Pancreas (tissue), 10 donors: ENCODE results near the gene SEC16A. TPM values are rescaled to one million over a fixed set of nuclear protein-coding genes. Genes with fewer than 3 reads are reported as not detected.
"Not testable (repeated sequence)": the region's sequence is repeated elsewhere in the genome, so short reads cannot be mapped to it uniquely, and the experiment has no call there.

ENCODE experiments used
- ATAC-seq, 4 donors: fragments of 200-7000 bp; cut with Tn5 transposase; one replicate each; pipeline versions ENCODE4 v1.8.0 to v1.9.1; 2020; ENCODE audit warnings: mild to moderate bottlenecking in 4 of 4, moderate library complexity in 4 of 4
- DNase-seq, 6 donors: peaks; one replicate each; pipeline ENCODE4 v3.0.0-alpha.2; 2020
- FAIRE-seq: peaks from 2 replicates; lab custom pipeline; 2012; peaks lifted over from hg19 to GRCh38; lab: Jason Lieb, UNC
- H3K27ac ChIP-seq, 4 donors: fragments of 200-600 bp; sonication (generic); 1 replicate in 3 of 4; 2 replicates in 1 of 4; pipeline versions ENCODE4 v1.5.0 to v1.8.0; 2020
- H3K27me3 ChIP-seq, 4 donors: fragments of 200-600 bp; one replicate each; pipeline ENCODE4 v1.8.0; 2021
- H3K36me3 ChIP-seq, 3 donors: fragments of 200-600 bp; sonication (generic) in 1 of 3; one replicate each; pipeline versions ENCODE4 v1.5.0 to v1.8.0; 2020 to 2021
- H3K4me1 ChIP-seq, 3 donors: fragments of 200-600 bp; one replicate each; pipeline ENCODE4 v1.8.0; 2021
- H3K4me3 ChIP-seq, 4 donors: fragments of 200-600 bp; sonication (generic) in 2 of 4; one replicate each; pipeline versions ENCODE4 v1.5.0 to v1.8.0; 2020 to 2021
- H3K9me3 ChIP-seq, 4 donors: fragments of 200-600 bp; one replicate each; pipeline ENCODE4 v1.8.0; 2021
- WGBS, 2 donors: extraction: QIAGEN DNeasy Blood & Tissue Kit; methylation state at CpG; one replicate each; pipeline ENCODE4 v1.1.7; 2013; 5-methylcytosine and 5-hydroxymethylcytosine counted together
- intact Hi-C, 3 donors: fragments of 100-400 bp; cut with DNase I; formaldehyde crosslinking; loops; one replicate each; pipeline versions ENCODE4 v1.11.1 to v1.14.2; 2022
- polyA plus RNA-seq, 2 donors: library from polyadenylated mRNA; stranded (reverse); fragments of 200-250 nt; gene quantifications; one replicate each; pipeline ENCODE4 v1.2.3, GENCODE V29; 2013
- total RNA-seq, 6 donors: library from RNA; stranded (reverse); fragmentation: NEBNext Ultra II Directional in 4 of 6; extraction: Animal tissue kit (Norgen Biotek cat#: 25700) in 4 of 6; gene quantifications; one replicate each; pipeline versions ENCODE4 v1.2.1 to v1.2.4, GENCODE V29; 2021 to 2023
- TF ChIP-seq, protein P1 (sequence below), 4 donors: fragments of 200-600 bp; sonication (generic) in 3 of 4; IDR thresholded peaks; one replicate each; pipeline versions ENCODE4 v1.5.0 to v1.8.0; 2021; ENCODE audit warnings: antibody characterized with exemption in 4 of 4
- donor health status: healthy with polysubstance abuse.
- donor health status: DM: no; HTN: no; CAD: no; lungs with moderate emphysema.
- donor health status: DM: no; HTN: no; CAD: no.
- donor health status: control.
- donor health status: control.
- donor health status: Bipolar disorder and iron deficiency.
- donor health status: DM: yes; HTN: yes; CAD: no.
- donor health status: DM: no; HTN: no; CAD: no.
- donor health status: DM: no; HTN: no; CAD: no.
- donor health status: DM: yes; HTN: yes; CAD: no.

SEC16A gene
- total and polyA plus RNA-seq, 8 donors: 32.1 to 66.9 (median 40.8) TPM

DNA sequence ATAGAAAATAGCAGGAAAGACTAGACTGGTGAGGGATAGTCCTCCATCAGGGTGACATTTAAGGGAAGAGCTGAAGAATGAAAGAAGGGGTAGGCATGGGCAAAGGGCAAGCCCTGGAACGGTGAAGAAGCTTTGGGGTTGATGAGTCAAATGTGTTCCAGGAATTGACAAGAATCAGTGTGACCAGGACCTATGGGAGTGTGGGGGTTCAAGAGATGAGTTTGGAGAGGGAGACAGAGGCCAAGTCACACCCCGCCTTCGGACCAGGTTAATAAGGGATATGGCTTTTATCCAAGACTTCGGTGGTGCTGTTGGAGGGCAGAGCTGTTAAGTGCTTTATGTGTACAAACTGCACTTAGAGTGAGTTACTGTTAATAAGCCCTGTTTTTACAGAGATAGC lies 71.5 kb downstream of the SEC16A start:
- H3K36me3 ChIP-seq: peaks cover 0 to 34% (median 11%) of the 10 kb centered on the region in 3 donors
- no peak overlapping the region for H3K27ac ChIP-seq

DNA sequence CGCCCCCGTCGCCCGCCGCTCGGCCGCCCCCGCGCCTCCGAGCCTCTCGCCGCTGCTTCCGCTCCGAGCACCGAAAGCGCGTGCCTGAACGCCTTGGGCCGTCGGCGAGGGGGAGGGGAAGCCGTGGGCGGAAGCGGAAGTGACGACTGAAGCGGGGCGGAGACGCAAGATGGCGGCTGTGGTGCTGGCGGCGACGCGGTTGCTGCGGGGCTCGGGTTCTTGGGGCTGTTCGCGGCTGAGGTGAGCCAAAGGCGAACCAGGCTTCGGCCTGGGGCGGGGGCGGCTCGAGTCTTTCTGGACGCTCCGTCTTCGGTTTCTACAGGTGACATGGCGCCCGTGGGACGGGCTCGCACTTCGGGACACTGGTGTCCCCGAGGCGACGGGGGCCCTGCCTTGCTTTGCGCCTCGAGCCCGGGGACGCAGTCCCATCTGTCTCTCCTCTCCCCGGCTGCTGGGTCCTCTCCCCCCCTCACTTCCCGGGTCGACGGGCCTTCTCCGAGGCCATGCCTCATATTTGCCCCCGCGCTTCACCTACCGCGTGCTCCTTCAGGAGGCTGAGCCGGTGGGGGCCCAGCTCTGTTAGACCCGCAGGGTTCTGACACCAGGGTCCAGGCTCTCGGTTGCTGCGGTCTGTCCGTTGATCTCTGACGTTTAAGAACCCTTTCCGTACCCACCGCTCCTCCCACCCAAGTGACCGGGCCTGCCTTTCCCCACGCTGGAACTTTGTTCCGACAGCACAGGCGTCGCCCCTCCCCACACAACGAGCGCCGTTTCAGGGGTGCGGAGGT lies 72.1 kb downstream of the SEC16A start, which contains the start of the genes ENTR1 and PMPCA:
TSS of gene ENTR1 (minus strand) at position 115 of the 788 bp plus-strand sequence. CDS start 217 bp downstream, outside the sequence.
TSS of gene PMPCA (plus strand) at position 159 of the 788 bp plus-strand sequence. CDS start at position 170, 11 bp downstream.
- H3K4me1 ChIP-seq: peaks cover 0 to 15% (median 13%) of the 10 kb centered on the region in 3 donors
- peak; percentile 88 to 97 (median 92) for DNase-seq
- intact Hi-C loops: no loop called here
- TF ChIP-seq, protein P1, sequence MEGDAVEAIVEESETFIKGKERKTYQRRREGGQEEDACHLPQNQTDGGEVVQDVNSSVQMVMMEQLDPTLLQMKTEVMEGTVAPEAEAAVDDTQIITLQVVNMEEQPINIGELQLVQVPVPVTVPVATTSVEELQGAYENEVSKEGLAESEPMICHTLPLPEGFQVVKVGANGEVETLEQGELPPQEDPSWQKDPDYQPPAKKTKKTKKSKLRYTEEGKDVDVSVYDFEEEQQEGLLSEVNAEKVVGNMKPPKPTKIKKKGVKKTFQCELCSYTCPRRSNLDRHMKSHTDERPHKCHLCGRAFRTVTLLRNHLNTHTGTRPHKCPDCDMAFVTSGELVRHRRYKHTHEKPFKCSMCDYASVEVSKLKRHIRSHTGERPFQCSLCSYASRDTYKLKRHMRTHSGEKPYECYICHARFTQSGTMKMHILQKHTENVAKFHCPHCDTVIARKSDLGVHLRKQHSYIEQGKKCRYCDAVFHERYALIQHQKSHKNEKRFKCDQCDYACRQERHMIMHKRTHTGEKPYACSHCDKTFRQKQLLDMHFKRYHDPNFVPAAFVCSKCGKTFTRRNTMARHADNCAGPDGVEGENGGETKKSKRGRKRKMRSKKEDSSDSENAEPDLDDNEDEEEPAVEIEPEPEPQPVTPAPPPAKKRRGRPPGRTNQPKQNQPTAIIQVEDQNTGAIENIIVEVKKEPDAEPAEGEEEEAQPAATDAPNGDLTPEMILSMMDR (IDR thresholded peaks at IDR 0.05): no peak
- WGBS, 2 donors: 0 to 1% methylated on average over 74 to 83 of the region's 83 CpGs
- no peaks in the 10 kb centered on the region for H3K9me3 ChIP-seq
- no peak for FAIRE-seq
- peaks cover 0 to 31% (median 11%) of the 10 kb centered on the region in 3 donors for H3K36me3 ChIP-seq
- no peaks in the 10 kb centered on the region for H3K27me3 ChIP-seq
- H3K4me3 ChIP-seq: peak within 1 kb of the TSS; percentile 72 to 97 (median 89)
- ATAC-seq: peak; percentile 91 to 97 (median 96)
- peak within 1 kb of the TSS; percentile 67 to 74 (median 68) for H3K27ac ChIP-seq

More for the DNA sequence above, 71.5 kb downstream of the SEC16A start:
- FAIRE-seq (no peak), ATAC-seq (no peak), DNase-seq (no peak)
- H3K27me3 ChIP-seq: no peaks in the 10 kb centered on the region
- H3K4me1 ChIP-seq: peaks cover 0 to 15% (median 13%) of the 10 kb centered on the region in 3 donors
- H3K4me3 ChIP-seq: peak overlapping the region; percentile 72 to 97 (median 89)
- TF ChIP-seq, protein P1 (IDR thresholded peaks at IDR 0.05): no peak
- 27 to 29% methylated on average over 4 of the region's 4 CpGs for WGBS, 2 donors
- H3K9me3 ChIP-seq: no peaks in the 10 kb centered on the region
- intact Hi-C loops: no loop called here

DNA sequence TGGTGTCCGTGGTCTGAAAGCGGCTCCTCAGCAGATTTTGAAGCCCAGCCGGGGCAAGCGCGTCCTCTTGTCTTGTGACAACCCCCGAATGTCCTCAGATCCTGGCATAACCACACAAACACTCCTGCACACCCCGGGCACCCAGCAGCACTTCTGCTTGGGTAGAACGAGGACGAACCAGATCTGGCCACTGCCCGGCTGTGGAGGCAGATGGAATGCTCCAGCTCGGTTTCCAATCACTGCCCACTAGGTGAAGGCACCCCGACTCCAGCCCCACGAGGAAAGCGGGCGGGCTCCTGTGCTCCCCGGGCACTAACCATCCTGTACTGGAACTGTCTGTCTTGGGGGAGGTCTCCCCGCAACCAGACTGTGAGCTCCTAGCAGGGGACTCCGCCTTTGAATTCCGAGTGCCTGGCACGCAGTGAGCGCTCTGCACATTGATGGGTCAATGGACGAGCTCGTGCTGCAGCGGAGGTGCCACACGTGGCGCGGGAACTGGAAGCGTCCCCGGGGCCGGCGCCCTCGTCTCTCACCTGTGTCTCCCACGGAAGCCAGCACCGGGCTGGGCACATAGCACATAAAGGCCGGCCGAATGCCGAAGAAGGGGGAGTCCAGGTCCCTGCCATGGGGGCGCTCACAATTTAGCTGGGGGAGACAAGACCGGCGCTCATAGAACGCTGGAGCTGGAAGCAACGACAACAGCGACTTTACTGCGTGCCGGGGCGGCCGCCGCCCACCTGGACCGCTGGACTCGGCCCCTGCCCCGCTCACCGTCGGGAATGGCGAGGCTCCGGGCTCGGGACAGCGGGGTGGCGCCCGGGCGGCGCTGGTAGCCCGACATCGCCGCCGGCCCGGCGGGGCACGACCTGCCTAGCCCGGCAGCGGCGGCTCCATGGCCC lies 73.0 kb downstream of the SEC16A start:
- H3K27me3 ChIP-seq: no peaks in the 10 kb centered on the region
- WGBS, 2 donors: 9 to 11% methylated on average over 51 to 71 of the region's 71 CpGs
- H3K4me1 ChIP-seq: peaks cover 0 to 15% (median 13%) of the 10 kb centered on the region in 3 donors
- H3K4me3 ChIP-seq: peak overlapping the region; percentile 55 to 97 (median 76)
- H3K27ac ChIP-seq: peak overlapping the region in 2 of 4 donors; percentile 28 to 51
- DNase-seq (peak in 4 of 6 donors; percentile 29 to 78 (median 60)), ATAC-seq (peak; percentile 25 to 49 (median 39)), FAIRE-seq (no peak)
- TF ChIP-seq, protein P1 (IDR thresholded peaks at IDR 0.05): no peak
- intact Hi-C loops: no loop called here
- H3K36me3 ChIP-seq: peaks cover 0 to 30% (median 11%) of the 10 kb centered on the region in 3 donors
- H3K9me3 ChIP-seq: no peaks in the 10 kb centered on the region

- H3K4me1 ChIP-seq: peaks cover 0 to 15% (median 13%) of the 10 kb centered on the region in 3 donors
- intact Hi-C loops: no loop called here
- no peak for FAIRE-seq
- H3K27me3 ChIP-seq: no peaks in the 10 kb centered on the region
- no peak overlapping the region for H3K27ac ChIP-seq
- no peak for DNase-seq
- peaks cover 0 to 19% (median 6%) of the 10 kb centered on the region in 3 donors for H3K36me3 ChIP-seq
- TF ChIP-seq, protein P1 (IDR thresholded peaks at IDR 0.05): no peak
- WGBS, 2 donors: 87 to 90% methylated on average over 7 of the region's 7 CpGs
- no peak overlapping the region for H3K4me3 ChIP-seq
- no peaks in the 10 kb centered on the region for H3K9me3 ChIP-seq
- no peak for ATAC-seq
Measured at GRCh38 chr9:136407911-136408310, 74.9 kb downstream of the SEC16A start.

DNA sequence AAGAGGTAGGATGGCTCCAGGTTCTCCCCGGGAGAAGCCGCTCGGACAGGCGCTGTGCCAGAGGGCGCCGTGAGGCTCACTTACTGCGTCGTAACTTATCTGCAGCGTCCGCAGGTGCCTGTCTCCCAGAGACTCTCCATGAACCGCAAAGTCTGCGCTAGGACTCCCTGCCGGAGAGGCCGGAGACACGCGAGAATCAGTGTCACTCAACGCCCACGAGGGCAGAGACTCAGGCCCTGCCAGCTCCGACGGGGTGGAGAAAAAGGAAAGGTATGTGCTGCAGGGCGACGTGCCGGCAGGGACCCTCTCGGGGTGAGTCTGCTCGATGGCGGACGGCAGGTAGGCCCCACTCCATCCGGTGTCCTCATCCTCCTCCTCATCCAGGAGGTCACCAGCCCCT lies 75.8 kb downstream of the SEC16A start:
- H3K27ac ChIP-seq, H3K4me3 ChIP-seq, intact Hi-C loops, H3K27me3 ChIP-seq, ATAC-seq, H3K9me3 ChIP-seq, FAIRE-seq: not testable (repeated sequence)
- DNase-seq: peak in 2 of 6 donors; percentile 35 to 55
- Histone ChIP-seq H3K4me1 (peaks cover 0 to 15% (median 13%) of the 10 kb centered on the region in 3 donors), H3K36me3 (peaks cover 0 to 19% (median 6%) of the 10 kb centered on the region in 3 donors)
- WGBS, 2 donors: 89 to 92% methylated on average over 28 of the region's 28 CpGs

- intact Hi-C loops, H3K4me3 ChIP-seq, H3K9me3 ChIP-seq, H3K4me1 ChIP-seq, FAIRE-seq, DNase-seq, H3K27me3 ChIP-seq, ATAC-seq, H3K27ac ChIP-seq: not testable (repeated sequence)
- H3K36me3 ChIP-seq: peaks cover 0 to 19% (median 6%) of the 10 kb centered on the region in 3 donors
- WGBS, 2 donors: 88 to 89% methylated on average over 10 of the region's 10 CpGs
Measured at GRCh38 chr9:136405904-136406303, 76.9 kb downstream of the SEC16A start.
